A549 (cell line): ENCODE measurements around the gene H2BK1. TPM values are rescaled to one million over a fixed set of nuclear protein-coding genes. Genes with fewer than 3 reads are reported as not detected.

ENCODE experiments used
- ATAC-seq, 2 experiments: fragments of 200-7000 bp in 1 of 2; fragments of >200 bp in 1 of 2; cut with Nextera tagmentation in 1 of 2; cut with Tn5 transposase in 1 of 2; 3 replicates each; pipeline versions ENCODE4 v1.8.0 to v1.9.1; 2018 to 2020; ENCODE audit warnings: mild to moderate bottlenecking in 1 of 2, moderate library complexity in 1 of 2
- CTCF ChIA-PET: fragments of 300-600 bp; sonication (Branson Sonifier 250); formaldehyde crosslinking; extraction: SDS; loops from one replicate; lab custom pipeline; 2021; ENCODE audit warnings: antibody characterized with exemption, inconsistent platforms; lab: Yijun Ruan, JAX
- POLR2A ChIA-PET: fragments of 350-600 bp; formaldehyde crosslinking; extraction: SDS; loops from one replicate; lab custom pipeline; 2021; ENCODE audit warnings: antibody characterized with exemption, inconsistent platforms; lab: Yijun Ruan, JAX
- DNase-seq, 2 experiments: peaks; one replicate each; pipeline versions ENCODE4 v3.0.0 to v3.0.0-alpha.2; 2011 to 2016; ENCODE audit warnings: low read depth in 1 of 2, low spot score in 1 of 2
- FAIRE-seq: peaks from 2 replicates; lab custom pipeline; 2011; peaks lifted over from hg19 to GRCh38; lab: Jason Lieb, UNC
- H3K27ac ChIP-seq, 2 experiments: fragments of >200 bp; sonication (Bioruptor Twin); formaldehyde crosslinking; 3 replicates each; pipeline ENCODE4 v1.5.1; 2016 to 2017
- H3K4me1 ChIP-seq: fragments of >200 bp; sonication (Bioruptor Twin); formaldehyde crosslinking; 3 replicates; pipeline ENCODE4 v1.6.1; 2016
- H3K4me2 ChIP-seq: fragments of >200 bp; sonication (Bioruptor Twin); formaldehyde crosslinking; 3 replicates; pipeline ENCODE4 v1.6.1; 2016
- H3K4me3 ChIP-seq: fragments of >200 bp; sonication (Bioruptor Twin); formaldehyde crosslinking; 3 replicates; pipeline ENCODE4 v1.5.1; 2016
- H3K9me3 ChIP-seq: fragments of >200 bp; sonication (Bioruptor Twin); formaldehyde crosslinking; 3 replicates; pipeline ENCODE4 v1.6.1; 2016
- BCL3 ChIP-seq: fragments of >200 bp; sonication (Bioruptor Twin); formaldehyde crosslinking; IDR thresholded peaks from 3 replicates; pipeline ENCODE4 v1.6.1; 2016
- BHLHE40 ChIP-seq: IDR thresholded peaks from 2 replicates; pipeline ENCODE4 v1.6.1; 2012; ENCODE audit warnings: low read depth, low read length, inconsistent platforms
- CEBPB ChIP-seq, 2 experiments: fragments of >200 bp in 1 of 2; sonication (Bioruptor Twin) in 1 of 2; formaldehyde crosslinking in 1 of 2; IDR thresholded peaks; 2 replicates each; pipeline ENCODE4 v1.6.1; 2012 to 2016
- CTCF ChIP-seq: fragments of >200 bp; sonication (Bioruptor Twin); formaldehyde crosslinking; IDR thresholded peaks from 3 replicates; pipeline ENCODE4 v1.5.1; 2016
- EP300 ChIP-seq, 2 experiments: fragments of >200 bp; sonication (Bioruptor Twin); formaldehyde crosslinking; IDR thresholded peaks; 2 replicates in 1 of 2; 3 replicates in 1 of 2; pipeline ENCODE4 v1.6.1; 2016 to 2017
- FOSL2 ChIP-seq, 2 experiments: fragments of 450-650 bp in 1 of 2; fragments of >200 bp in 1 of 2; sonication (Bioruptor Twin) in 1 of 2; formaldehyde crosslinking; IDR thresholded peaks; 2 replicates each; pipeline versions ENCODE4 v1.5.0 to v1.6.1; 2016 to 2020; ENCODE audit warnings: mild to moderate bottlenecking in 1 of 2, moderate library complexity in 1 of 2
- HOXB13 ChIP-seq: fragments of 250-450 bp; sonication (Bioruptor Pico); IDR thresholded peaks from 2 replicates; pipeline ENCODE4 v1.5.0; 2020; ENCODE audit warnings: low read depth, mild to moderate bottlenecking, moderate library complexity
- KDM5A ChIP-seq: fragments of 200-600 bp; sonication (generic); IDR thresholded peaks from 2 replicates; pipeline ENCODE4 v1.6.1; 2016; ENCODE audit warnings: antibody characterized with exemption, mild to moderate bottlenecking
- MAFK ChIP-seq: fragments of 450-650 bp; IDR thresholded peaks from 2 replicates; pipeline ENCODE4 v1.6.1; 2014; ENCODE audit not compliant: partially characterized antibody
- MAX ChIP-seq: IDR thresholded peaks from 2 replicates; pipeline ENCODE4 v1.6.1; 2012
- MAZ ChIP-seq: fragments of 150-350 bp; IDR thresholded peaks from 2 replicates; pipeline ENCODE4 v1.6.1; 2014; ENCODE audit warnings: antibody characterized with exemption, low read depth, low read length, borderline replicate concordance
- NPAS2 ChIP-seq: fragments of 250-450 bp; sonication (Bioruptor Pico); IDR thresholded peaks from 2 replicates; pipeline ENCODE4 v1.8.0; 2022; ENCODE audit warnings: mild to moderate bottlenecking, moderate library complexity, borderline replicate concordance
- POLR2A ChIP-seq: IDR thresholded peaks from 2 replicates; pipeline ENCODE4 v1.6.1; 2012; ENCODE audit warnings: mild to moderate bottlenecking, low read length
- RCOR1 ChIP-seq: fragments of 150-350 bp; IDR thresholded peaks from 2 replicates; pipeline ENCODE4 v1.6.1; 2014; ENCODE audit warnings: antibody characterized with exemption, low read length, low read depth
- REST ChIP-seq: fragments of 200-600 bp; sonication (generic); IDR thresholded peaks from 2 replicates; pipeline ENCODE4 v1.6.1; 2016; ENCODE audit warnings: antibody characterized with exemption, mild to moderate bottlenecking, moderate library complexity
- RFX5 ChIP-seq: fragments of 450-650 bp; IDR thresholded peaks from 2 replicates; pipeline ENCODE4 v1.7.1; 2014; ENCODE audit warnings: antibody characterized with exemption, mild to moderate bottlenecking, moderate library complexity
- RNF2 ChIP-seq: fragments of 200-600 bp; sonication (generic); IDR thresholded peaks from 2 replicates; pipeline ENCODE4 v1.6.1; 2016; ENCODE audit warnings: low read depth, mild to moderate bottlenecking, antibody characterized with exemption, moderate library complexity, borderline replicate concordance
- SMC3 ChIP-seq: fragments of >200 bp; sonication (Bioruptor Twin); formaldehyde crosslinking; IDR thresholded peaks from 3 replicates; pipeline ENCODE4 v1.6.1; 2018; ENCODE audit warnings: inconsistent platforms
- TFCP2L1 ChIP-seq: fragments of 250-450 bp; sonication (Bioruptor Pico); IDR thresholded peaks from 2 replicates; pipeline ENCODE4 v1.5.0; 2021; ENCODE audit warnings: mild to moderate bottlenecking
- ZNF302 ChIP-seq: fragments of 250-450 bp; sonication (Bioruptor Pico); IDR thresholded peaks from 2 replicates; pipeline ENCODE4 v1.9.0; 2021; ENCODE audit warnings: inconsistent platforms, mild to moderate bottlenecking, moderate library complexity
- WGBS: methylation state at CpG from one replicate; pipeline ENCODE4 v1.1.6; 2017; ENCODE audit errors: missing lambda C conversion rate; 5-methylcytosine and 5-hydroxymethylcytosine counted together
- polyA plus RNA-seq, 4 experiments: library from polyadenylated mRNA; depleted of rRNA in 3 of 4; stranded (reverse); fragments of >200 nt; fragmentation: RNase III in 1 of 4; extraction: RNeasy Plus Mini Kit Qiagen cat#74134 plus additional on column Dnase treatment in 1 of 4; gene quantifications; 2 replicates in 3 of 4; 3 replicates in 1 of 4; pipeline ENCODE4 v1.2.3, GENCODE V29; 2011 to 2017

H2BK1 gene
- polyA plus RNA-seq, 2 of the 4 experiments (the other 2 are of a cell fraction): not detected

- POLR2A ChIA-PET: no interaction called here
These were observed 31.5 kb downstream of the H2BK1 start for GRCh38 chr7:151178831-151179230.

GRCh38 chr7:151178236-151178635 lies 32.1 kb downstream of the H2BK1 start:
- no peak for ATAC-seq
- TF ChIP-seq CTCF: no peak
- TF ChIP-seq KDM5A: no peak
- no peak for TF ChIP-seq RFX5
- no peak for TF ChIP-seq ZNF302 (CRISPR knock-in tag)
- no peak for TF ChIP-seq BHLHE40
- TF ChIP-seq CEBPB (IDR thresholded peaks at IDR 0.05): no peak
- no peak for TF ChIP-seq EP300 (IDR thresholded peaks at IDR 0.05)
- no peak for TF ChIP-seq MAZ
- TF ChIP-seq TFCP2L1: no peak
- no peak for TF ChIP-seq FOSL2 (IDR thresholded peaks at IDR 0.05)
- no peak for TF ChIP-seq FOSL2 (CRISPR knock-in tag; IDR thresholded peaks at IDR 0.05)
- no peak for TF ChIP-seq REST
- no peak for DNase-seq
- 72% methylated on average over 9 of the region's 9 CpGs for WGBS
- Histone ChIP-seq H3K4me2 (no peak overlapping the region), H3K9me3 (no peaks in the 10 kb centered on the region), H3K4me3 (no peak overlapping the region), H3K4me1 (no peaks in the 10 kb centered on the region), H3K27ac (no peak overlapping the region)
- POLR2A ChIA-PET: no interaction called here
- FAIRE-seq: no peak
- CTCF ChIA-PET: interaction anchor here (0.6 to 5.3 kb wide), 6 partner anchors 9 to 580 kb away, joined by 3 to 34 read pairs (median 6); partner anchors contain the start of gene GBX1

More at GRCh38 chr7:151178831-151179230, 31.5 kb downstream of the H2BK1 start:
- no peak for ATAC-seq
- TF ChIP-seq MAX (no peak), MAFK (no peak)
- no peak overlapping the region for H3K4me3 ChIP-seq
- H3K27ac ChIP-seq: no peak overlapping the region
- H3K4me1 ChIP-seq: no peaks in the 10 kb centered on the region
- H3K4me2 ChIP-seq: no peak overlapping the region
- CTCF ChIA-PET: interaction anchor here (0.6 to 5.3 kb wide), 8 partner anchors 9 to 580 kb away, joined by 3 to 34 read pairs (median 4); partner anchors contain the start of gene GBX1
- no peaks in the 10 kb centered on the region for H3K9me3 ChIP-seq
- 44% methylated on average over 2 of the region's 2 CpGs for WGBS
- FAIRE-seq: no peak
- DNase-seq: no peak

- DNase-seq: no peak
- no peak for FAIRE-seq
- ChIA-PET POLR2A (no interaction called here), CTCF (interaction anchor here (0.7 to 5.3 kb wide), 6 partner anchors 10 to 138 kb away, joined by 3 to 34 read pairs (median 5); partner anchors contain the start of gene GBX1)
- Histone ChIP-seq H3K4me3 (no peak overlapping the region), H3K4me2 (no peak overlapping the region), H3K9me3 (no peaks in the 10 kb centered on the region), H3K4me1 (no peaks in the 10 kb centered on the region), H3K27ac (no peak overlapping the region)
- TF ChIP-seq HOXB13 (CRISPR knock-in tag): no peak
- TF ChIP-seq POLR2A: no peak
- no peak for TF ChIP-seq BCL3
- TF ChIP-seq NPAS2 (CRISPR knock-in tag): no peak
- TF ChIP-seq MAFK: no peak
- TF ChIP-seq RNF2: no peak
- no peak for TF ChIP-seq RCOR1
- no peak for TF ChIP-seq SMC3
- WGBS: 27% methylated on average over 1 of the region's 1 CpG
- ATAC-seq: no peak
These were observed 33.0 kb downstream of the H2BK1 start for GRCh38 chr7:151177310-151177709.
